Measurements from ENCODE around the gene CTH.

- TF ChIP-seq YY1 (IDR thresholded peaks at IDR 0.05; ENCODE audit: insufficient read depth, insufficient read length) (no peak), SUZ12 (IDR thresholded peaks at IDR 0.05; ENCODE audit: extremely low read depth, insufficient read depth, insufficient read length) (no peak)
Measured at GRCh38 chr1:70462611-70463010, 51.5 kb downstream of the CTH start.
